ENCODE measurements around the gene MS4A12.

MS4A12 gene

GRCh38 chr11:60544077-60544476, 51.5 kb downstream of the MS4A12 start:
- Mint-ChIP-seq H3K9me3 (ENCODE audit: low read depth) (peaks cover 4% of the 10 kb centered on the region), H3K4me1 (ENCODE audit: low read depth) (no peaks in the 10 kb centered on the region), H3K27me3 (peaks cover 9% of the 10 kb centered on the region), H3K27ac (no peak overlapping the region), H3K4me3 (no peak overlapping the region), H3K36me3 (peaks cover 2% of the 10 kb centered on the region)
